Neural progenitor cell (in vitro differentiated cells): ENCODE results near the gene PRKCH. TPM values are rescaled to one million over a fixed set of nuclear protein-coding genes. Genes with fewer than 3 reads are reported as not detected.

ENCODE experiments used
- DNase-seq: peaks from one replicate; pipeline ENCODE4 v3.0.0-alpha.2; 2016; ENCODE audit warnings: low spot score
- H2AFZ ChIP-seq: fragments of 200-600 bp; sonication (generic); replicated peaks from 2 replicates; pipeline ENCODE4 v1.6.1; 2016; ENCODE audit warnings: antibody characterized with exemption
- H3F3A ChIP-seq: fragments of 200-600 bp; sonication (generic); 2 replicates; pipeline ENCODE4 v1.6.1; 2016; ENCODE audit warnings: antibody characterized with exemption, low read depth
- H3K27ac ChIP-seq: fragments of 200-600 bp; sonication (generic); 2 replicates; pipeline ENCODE4 v1.5.1; 2016; ENCODE audit warnings: mild to moderate bottlenecking
- H3K27me3 ChIP-seq: fragments of 200-600 bp; sonication (generic); 2 replicates; pipeline ENCODE4 v1.6.1; 2016; ENCODE audit warnings: mild to moderate bottlenecking, moderate library complexity
- H3K36me3 ChIP-seq: fragments of 200-600 bp; sonication (generic); 2 replicates; pipeline ENCODE4 v1.5.1; 2016
- H3K4me1 ChIP-seq: fragments of 200-600 bp; sonication (generic); 2 replicates; pipeline ENCODE4 v1.6.1; 2016; ENCODE audit warnings: mixed run types
- H3K4me2 ChIP-seq: fragments of 200-600 bp; sonication (generic); 2 replicates; pipeline ENCODE4 v1.6.1; 2016
- H3K4me3 ChIP-seq: fragments of 200-600 bp; sonication (generic); 2 replicates; pipeline ENCODE4 v1.5.1; 2016
- H3K79me2 ChIP-seq: fragments of 200-600 bp; sonication (generic); 2 replicates; pipeline ENCODE4 v1.6.1; 2016; ENCODE audit warnings: low read depth
- H3K9ac ChIP-seq: fragments of 200-600 bp; sonication (generic); 2 replicates; pipeline ENCODE4 v1.6.1; 2016
- H3K9me3 ChIP-seq: fragments of 200-600 bp; sonication (generic); 2 replicates; pipeline ENCODE4 v1.5.1; 2016; ENCODE audit warnings: low read depth
- H4K20me1 ChIP-seq: fragments of 200-600 bp; sonication (generic); 2 replicates; pipeline ENCODE4 v1.6.1; 2016; ENCODE audit warnings: low read depth
- H3K27ac Mint-ChIP-seq: 3 replicates; pipeline ENCODE4 v1.8.0; 2021; ENCODE audit warnings: mixed read lengths
- H3K27me3 Mint-ChIP-seq: 2 replicates; pipeline ENCODE4 v1.8.0; 2022; ENCODE audit warnings: low read depth, mild to moderate bottlenecking, inconsistent platforms, moderate library complexity, mixed read lengths; ENCODE audit not compliant: insufficient read depth
- H3K36me3 Mint-ChIP-seq: 3 replicates; pipeline ENCODE4 v1.8.0; 2021; ENCODE audit warnings: mixed read lengths
- H3K4me1 Mint-ChIP-seq: 3 replicates; pipeline ENCODE4 v1.8.0; 2021; ENCODE audit warnings: mixed read lengths
- H3K4me3 Mint-ChIP-seq: 3 replicates; pipeline ENCODE4 v1.8.0; 2021; ENCODE audit warnings: mild to moderate bottlenecking, moderate library complexity, mixed read lengths
- H3K9me3 Mint-ChIP-seq: 3 replicates; pipeline ENCODE4 v1.8.0; 2020; ENCODE audit warnings: mixed read lengths
- CTCF ChIP-seq: fragments of 200-600 bp; sonication (generic); IDR thresholded peaks from 2 replicates; pipeline ENCODE4 v1.5.1; 2017; ENCODE audit warnings: antibody characterized with exemption, mild to moderate bottlenecking
- EZH2 ChIP-seq: fragments of 200-600 bp; sonication (generic); IDR thresholded peaks from 2 replicates; pipeline ENCODE4 v1.6.1; 2017; ENCODE audit warnings: antibody characterized with exemption, mild to moderate bottlenecking, moderate library complexity
- EZH2phosphoT487 ChIP-seq: fragments of 200-600 bp; sonication (generic); IDR thresholded peaks from 2 replicates; pipeline ENCODE4 v1.6.1; 2017; ENCODE audit warnings: antibody characterized with exemption
- total RNA-seq: library from RNA; depleted of rRNA; stranded (reverse); fragments of >200 nt; gene quantifications from 2 replicates; pipeline ENCODE4 v1.2.3, GENCODE V29; 2015; ENCODE audit warnings: low replicate concordance

The PRKCH gene
- total RNA-seq, 1 donor from 2014 or later, result 1.3 TPM

- H3K4me1 ChIP-seq, result peaks cover 13% of the 10 kb centered on the region
Observed at GRCh38 chr14:61387076-61387475, 65.7 kb downstream of the PRKCH start.

DNA sequence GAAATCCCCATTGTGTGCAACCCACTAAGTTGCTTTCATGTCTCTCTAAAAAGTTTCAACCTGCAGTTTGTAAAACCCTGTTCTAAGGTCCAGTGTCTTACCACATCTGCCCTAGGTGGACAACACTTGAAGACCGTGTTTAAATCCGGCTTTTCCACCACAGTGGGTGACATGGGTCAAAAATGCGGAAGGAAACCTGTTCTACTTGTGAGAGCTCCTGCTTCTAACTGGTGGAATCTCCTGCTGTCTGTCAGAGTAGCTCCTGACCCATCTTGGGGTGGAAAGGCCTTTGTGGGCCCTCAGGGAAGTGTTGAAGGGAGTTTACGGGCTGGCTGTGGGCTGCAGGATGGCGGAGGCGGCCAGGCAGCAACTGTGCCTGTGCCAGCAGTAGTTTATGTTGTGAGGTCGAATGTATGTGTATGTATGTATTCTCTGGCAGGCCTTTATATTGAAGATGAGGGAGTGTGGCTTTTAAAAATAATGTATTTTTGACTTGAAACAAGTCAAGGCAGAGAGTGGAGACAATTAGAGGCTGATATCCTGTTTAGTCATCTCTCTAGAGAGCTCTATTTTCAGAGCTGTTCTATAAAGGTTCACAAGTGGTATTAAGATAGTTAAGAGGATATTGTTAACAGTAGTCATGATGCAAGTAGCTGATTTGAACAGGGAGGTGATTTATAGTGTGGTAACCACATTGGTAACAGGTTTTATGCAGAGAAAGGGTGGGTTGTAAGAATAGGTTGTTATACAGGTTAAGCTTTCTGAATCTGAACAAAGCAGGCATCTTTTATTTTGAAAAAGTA, 67.0 kb downstream of the PRKCH start:
- Mint-ChIP-seq H3K36me3 (no peaks in the 10 kb centered on the region), H3K9me3 (no peaks in the 10 kb centered on the region), H3K4me1 (peaks cover 6% of the 10 kb centered on the region), H3K27me3 (peaks cover 4% of the 10 kb centered on the region), H3K27ac (no peak overlapping the region), H3K4me3 (no peak overlapping the region)
- Histone ChIP-seq H4K20me1 (no peaks in the 10 kb centered on the region), H3K4me1 (peaks cover 19% of the 10 kb centered on the region), H3K4me2 (no peak overlapping the region), H3K4me3 (no peak overlapping the region), H3F3A (no peaks in the 10 kb centered on the region), H3K27ac (no peak overlapping the region), H3K9me3 (no peaks in the 10 kb centered on the region), H3K79me2 (no peaks in the 10 kb centered on the region), H3K36me3 (no peaks in the 10 kb centered on the region), H3K9ac (no peak overlapping the region), H2AFZ (no peak overlapping the region), H3K27me3 (no peaks in the 10 kb centered on the region)
- no peak for DNase-seq
- TF ChIP-seq CTCF (no peak), EZH2 (no peak), EZH2phosphoT487 (no peak)

More at GRCh38 chr14:61387076-61387475, 65.7 kb downstream of the PRKCH start:
- Histone ChIP-seq H3K27ac (no peak overlapping the region), H3K9ac (no peak overlapping the region), H3K27me3 (no peaks in the 10 kb centered on the region), H3K79me2 (no peaks in the 10 kb centered on the region), H4K20me1 (no peaks in the 10 kb centered on the region), H3F3A (no peaks in the 10 kb centered on the region), H2AFZ (no peak overlapping the region), H3K4me2 (no peak overlapping the region), H3K9me3 (no peaks in the 10 kb centered on the region), H3K36me3 (no peaks in the 10 kb centered on the region), H3K4me3 (no peak overlapping the region)
- Mint-ChIP-seq H3K36me3 (no peaks in the 10 kb centered on the region), H3K27ac (no peak overlapping the region), H3K9me3 (no peaks in the 10 kb centered on the region), H3K4me1 (no peaks in the 10 kb centered on the region), H3K4me3 (no peak overlapping the region), H3K27me3 (peaks cover 4% of the 10 kb centered on the region)
- TF ChIP-seq EZH2 (no peak), CTCF (no peak), EZH2phosphoT487 (no peak)
- no peak for DNase-seq

DNA sequence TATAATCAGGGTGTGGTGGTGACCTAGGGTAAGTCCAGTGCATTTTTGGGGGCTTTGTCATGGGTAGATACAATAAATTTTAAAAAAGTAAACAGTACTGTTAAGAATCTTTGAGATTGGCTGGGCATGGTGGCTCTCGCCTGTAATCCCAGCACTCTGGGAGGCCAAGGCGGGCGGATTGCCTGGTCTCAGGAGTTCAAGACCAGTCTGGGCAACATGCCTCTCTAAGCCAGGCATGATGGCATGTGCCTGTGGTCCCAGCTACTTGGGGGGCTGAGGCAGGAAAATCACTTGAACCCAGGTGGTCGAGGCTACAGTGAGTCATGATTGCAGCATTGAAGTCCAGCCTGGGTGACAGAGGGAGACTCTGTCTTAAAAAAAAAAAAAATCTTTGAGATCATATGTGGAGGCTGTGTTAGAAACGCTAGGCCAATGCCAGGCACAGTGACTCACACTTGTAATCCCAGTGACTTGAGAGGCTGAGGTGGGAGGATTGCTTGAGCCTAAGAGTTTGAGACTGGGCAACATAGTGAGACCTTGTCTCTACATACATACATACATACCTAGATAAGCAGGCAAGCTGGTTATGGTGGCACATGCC, 67.7 kb downstream of the PRKCH start:
- Histone ChIP-seq H3K36me3 (no peaks in the 10 kb centered on the region), H3K79me2 (no peaks in the 10 kb centered on the region), H3K27ac (no peak overlapping the region), H3F3A (no peaks in the 10 kb centered on the region), H3K9me3 (no peaks in the 10 kb centered on the region), H3K4me3 (no peak overlapping the region), H4K20me1 (no peaks in the 10 kb centered on the region), H3K4me2 (no peak overlapping the region), H3K4me1 (peaks cover 14% of the 10 kb centered on the region), H2AFZ (no peak overlapping the region), H3K27me3 (no peaks in the 10 kb centered on the region), H3K9ac (no peak overlapping the region)
- no peaks in the 10 kb centered on the region for H3K36me3 Mint-ChIP-seq
- H3K9me3 Mint-ChIP-seq, result no peaks in the 10 kb centered on the region
- DNase-seq, result no peak
- no peak overlapping the region for H3K27ac Mint-ChIP-seq
- H3K4me1 Mint-ChIP-seq, result peaks cover 6% of the 10 kb centered on the region
- H3K4me3 Mint-ChIP-seq, result no peak overlapping the region
- TF ChIP-seq CTCF (no peak), EZH2phosphoT487 (no peak), EZH2 (no peak)
- peaks cover 4% of the 10 kb centered on the region for H3K27me3 Mint-ChIP-seq
